ENCODE results near the gene MPV17L2.

Gene MPV17L2

DNA sequence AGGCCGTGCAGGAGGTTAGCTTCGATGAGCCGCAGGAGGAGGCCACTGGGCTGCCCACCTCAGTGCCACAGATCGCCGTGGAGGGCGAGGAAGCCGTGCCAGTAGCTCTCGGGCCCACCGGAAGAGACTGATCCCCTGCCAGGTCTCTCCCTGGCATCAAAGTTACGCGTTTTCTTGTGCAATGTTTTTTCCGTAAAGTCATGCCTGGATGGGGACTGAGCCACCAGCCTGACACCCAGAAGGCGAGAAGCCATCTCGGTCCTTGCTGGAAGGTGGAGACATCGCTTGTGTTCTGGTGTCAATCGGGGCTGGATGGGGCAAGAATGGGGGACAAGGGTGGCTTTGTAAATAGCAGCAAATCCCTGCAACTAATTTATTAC, 43.4 kb upstream of the MPV17L2 start:
- in situ Hi-C loops (cut with MboI; ENCODE audit: low sequenced_read_pairs, unreplicated experiment), result no loop called here
- DNase-seq (ENCODE audit: low spot score), result no peak
- TF ChIP-seq, protein P1, sequence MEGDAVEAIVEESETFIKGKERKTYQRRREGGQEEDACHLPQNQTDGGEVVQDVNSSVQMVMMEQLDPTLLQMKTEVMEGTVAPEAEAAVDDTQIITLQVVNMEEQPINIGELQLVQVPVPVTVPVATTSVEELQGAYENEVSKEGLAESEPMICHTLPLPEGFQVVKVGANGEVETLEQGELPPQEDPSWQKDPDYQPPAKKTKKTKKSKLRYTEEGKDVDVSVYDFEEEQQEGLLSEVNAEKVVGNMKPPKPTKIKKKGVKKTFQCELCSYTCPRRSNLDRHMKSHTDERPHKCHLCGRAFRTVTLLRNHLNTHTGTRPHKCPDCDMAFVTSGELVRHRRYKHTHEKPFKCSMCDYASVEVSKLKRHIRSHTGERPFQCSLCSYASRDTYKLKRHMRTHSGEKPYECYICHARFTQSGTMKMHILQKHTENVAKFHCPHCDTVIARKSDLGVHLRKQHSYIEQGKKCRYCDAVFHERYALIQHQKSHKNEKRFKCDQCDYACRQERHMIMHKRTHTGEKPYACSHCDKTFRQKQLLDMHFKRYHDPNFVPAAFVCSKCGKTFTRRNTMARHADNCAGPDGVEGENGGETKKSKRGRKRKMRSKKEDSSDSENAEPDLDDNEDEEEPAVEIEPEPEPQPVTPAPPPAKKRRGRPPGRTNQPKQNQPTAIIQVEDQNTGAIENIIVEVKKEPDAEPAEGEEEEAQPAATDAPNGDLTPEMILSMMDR (IDR thresholded peaks at IDR 0.05; ENCODE audit: borderline replicate concordance, control extremely low read depth, extremely low read depth, insufficient read depth, missing control alignments), result no peak

DNA sequence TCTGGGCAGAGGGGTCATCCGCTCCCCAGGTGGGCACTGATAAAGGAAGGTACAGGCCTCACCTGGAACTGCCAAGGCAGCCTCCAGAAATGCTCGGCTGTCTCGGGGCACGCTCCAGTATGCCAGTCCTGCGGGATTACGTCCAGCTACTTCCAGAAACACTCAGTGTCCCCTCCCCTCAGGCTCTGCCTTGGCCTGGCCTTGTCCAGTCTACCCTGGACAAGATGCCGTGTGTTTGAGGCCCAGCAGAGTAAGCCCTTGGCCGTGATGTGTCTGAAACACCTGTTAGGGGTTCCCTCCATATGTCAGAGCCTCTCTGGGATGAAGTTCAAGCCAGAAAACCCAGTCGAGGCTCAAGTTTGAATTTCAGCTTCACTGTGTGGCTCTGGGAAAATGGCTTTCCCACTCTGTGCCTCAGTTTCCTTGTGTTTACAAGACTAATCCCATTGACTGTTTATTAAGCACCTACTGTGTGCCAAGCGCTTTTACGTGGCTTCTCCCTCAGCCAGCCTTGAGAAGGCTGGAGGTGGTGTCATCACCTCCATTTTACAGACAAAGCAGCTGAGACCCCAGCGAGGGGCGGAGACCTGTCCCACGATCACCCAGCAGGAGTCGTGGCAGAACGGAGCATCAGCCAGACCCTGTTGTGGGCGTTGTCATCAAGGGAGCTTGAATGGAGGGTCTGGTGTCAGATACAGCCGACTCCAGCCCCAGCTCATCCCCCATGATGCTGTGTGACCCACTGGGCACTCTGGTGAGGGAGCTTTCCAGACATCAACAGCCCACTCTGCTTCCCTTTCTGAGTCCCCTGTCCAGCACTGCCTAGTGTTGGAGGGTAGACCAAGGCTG, 42.0 kb upstream of the MPV17L2 start:
- no peak for DNase-seq (ENCODE audit: low spot score)
- in situ Hi-C loops (cut with MboI; ENCODE audit: low sequenced_read_pairs, unreplicated experiment), result no loop called here
- TF ChIP-seq, protein P1 (IDR thresholded peaks at IDR 0.05; ENCODE audit: borderline replicate concordance, control extremely low read depth, extremely low read depth, insufficient read depth, missing control alignments), result no peak

- TF ChIP-seq, protein P1 (IDR thresholded peaks at IDR 0.05; ENCODE audit: borderline replicate concordance, control extremely low read depth, extremely low read depth, insufficient read depth, missing control alignments), result peak; percentile 62
- in situ Hi-C loops (cut with MboI; ENCODE audit: low sequenced_read_pairs, unreplicated experiment), result no loop called here
- peak; percentile 100 for DNase-seq (ENCODE audit: low spot score)
These were observed 40.6 kb upstream of the MPV17L2 start for GRCh38 chr19:18152442-18152816.

GRCh38 chr19:18152817-18153555, 40.0 kb upstream of the MPV17L2 start, which contains the start of gene PIK3R2:
Gene PIK3R2 (plus strand): TSS chr19:18153163. CDS start chr19:18155880, 2,717 bp downstream.
- in situ Hi-C loops (cut with MboI; ENCODE audit: low sequenced_read_pairs, unreplicated experiment), result no loop called here
- TF ChIP-seq, protein P1 (IDR thresholded peaks at IDR 0.05; ENCODE audit: borderline replicate concordance, control extremely low read depth, extremely low read depth, insufficient read depth, missing control alignments), result no peak
- DNase-seq (ENCODE audit: low spot score), result peak; percentile 100

DNA sequence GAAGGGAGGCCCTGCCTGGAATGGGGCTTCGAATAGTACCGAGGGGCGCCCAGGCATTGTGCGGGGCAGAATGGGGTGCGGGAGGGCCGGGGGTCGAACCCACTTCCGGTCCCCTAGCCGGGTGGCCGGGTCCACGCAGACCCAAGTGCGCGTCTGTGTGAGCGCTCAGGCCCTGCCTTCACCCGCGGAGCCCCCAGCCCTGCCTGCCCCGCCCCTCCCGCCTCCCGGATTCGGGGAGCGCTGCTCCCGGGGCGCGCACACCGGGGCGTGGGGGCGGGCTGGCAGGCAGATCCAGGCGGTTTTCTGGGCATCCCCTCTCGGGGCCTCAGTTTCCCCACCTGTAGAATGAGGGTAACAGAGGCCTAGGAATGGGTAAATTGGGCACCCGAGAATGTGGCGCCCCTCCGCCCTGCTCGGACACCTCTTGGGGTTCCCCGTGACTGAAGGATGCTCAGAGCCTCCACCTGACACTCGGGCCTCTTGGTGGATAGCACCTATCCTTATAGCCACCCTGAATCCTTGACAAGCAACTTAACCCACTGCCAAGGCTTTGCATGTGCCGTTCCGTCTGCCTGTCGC, 39.4 kb upstream of the MPV17L2 start:
- no peak for DNase-seq (ENCODE audit: low spot score)
- TF ChIP-seq, protein P1 (IDR thresholded peaks at IDR 0.05; ENCODE audit: borderline replicate concordance, control extremely low read depth, extremely low read depth, insufficient read depth, missing control alignments), result no peak
- in situ Hi-C loops (cut with MboI; ENCODE audit: low sequenced_read_pairs, unreplicated experiment), result no loop called here

Measured in GM13976 (cell line).